Stomach (tissue), 4 donors: ENCODE results near the gene KRT85.

ENCODE experiments used
- EP300 ChIP-seq: sonication (generic); formaldehyde crosslinking; IDR thresholded peaks from one replicate; pipeline ENCODE4 v1.6.1; 2017; ENCODE audit warnings: antibody characterized with exemption
- TF ChIP-seq, protein P1 (sequence below), 7 experiments: fragments of 450-650 bp in 4 of 7; fragments of 200-600 bp in 3 of 7; sonication (generic) in 3 of 7; IDR thresholded peaks; one replicate each; pipeline ENCODE4 v1.5.1; 2016 to 2019; ENCODE audit warnings: antibody characterized with exemption in 7 of 7, control low read depth in 2 of 7, mild to moderate bottlenecking in 1 of 7

DNA sequence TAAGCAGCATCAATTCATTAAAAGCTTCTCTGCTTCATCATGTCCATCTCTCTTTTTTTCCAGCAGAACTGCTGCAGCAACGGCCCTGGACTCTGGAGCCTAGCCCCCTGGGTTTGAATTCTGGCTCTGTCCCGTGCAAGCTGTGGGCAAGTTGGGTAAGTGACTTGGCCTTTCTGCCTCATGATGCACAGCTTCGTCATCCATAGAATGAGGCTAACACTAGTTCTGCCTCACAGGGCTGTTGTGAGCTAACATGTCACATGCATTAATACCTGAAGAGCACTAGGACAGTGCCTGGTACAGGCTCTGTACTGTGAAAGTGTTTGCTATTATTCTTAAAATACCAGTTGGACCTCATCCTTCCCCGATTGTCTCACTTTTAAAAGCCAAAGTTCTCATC is 34.6 kb upstream of the KRT85 start:
- TF ChIP-seq EP300, result no peak
- TF ChIP-seq, protein P1, sequence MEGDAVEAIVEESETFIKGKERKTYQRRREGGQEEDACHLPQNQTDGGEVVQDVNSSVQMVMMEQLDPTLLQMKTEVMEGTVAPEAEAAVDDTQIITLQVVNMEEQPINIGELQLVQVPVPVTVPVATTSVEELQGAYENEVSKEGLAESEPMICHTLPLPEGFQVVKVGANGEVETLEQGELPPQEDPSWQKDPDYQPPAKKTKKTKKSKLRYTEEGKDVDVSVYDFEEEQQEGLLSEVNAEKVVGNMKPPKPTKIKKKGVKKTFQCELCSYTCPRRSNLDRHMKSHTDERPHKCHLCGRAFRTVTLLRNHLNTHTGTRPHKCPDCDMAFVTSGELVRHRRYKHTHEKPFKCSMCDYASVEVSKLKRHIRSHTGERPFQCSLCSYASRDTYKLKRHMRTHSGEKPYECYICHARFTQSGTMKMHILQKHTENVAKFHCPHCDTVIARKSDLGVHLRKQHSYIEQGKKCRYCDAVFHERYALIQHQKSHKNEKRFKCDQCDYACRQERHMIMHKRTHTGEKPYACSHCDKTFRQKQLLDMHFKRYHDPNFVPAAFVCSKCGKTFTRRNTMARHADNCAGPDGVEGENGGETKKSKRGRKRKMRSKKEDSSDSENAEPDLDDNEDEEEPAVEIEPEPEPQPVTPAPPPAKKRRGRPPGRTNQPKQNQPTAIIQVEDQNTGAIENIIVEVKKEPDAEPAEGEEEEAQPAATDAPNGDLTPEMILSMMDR (IDR thresholded peaks at IDR 0.05), result no peak
